ENCODE measurements around the gene COPS7B.

DNA sequence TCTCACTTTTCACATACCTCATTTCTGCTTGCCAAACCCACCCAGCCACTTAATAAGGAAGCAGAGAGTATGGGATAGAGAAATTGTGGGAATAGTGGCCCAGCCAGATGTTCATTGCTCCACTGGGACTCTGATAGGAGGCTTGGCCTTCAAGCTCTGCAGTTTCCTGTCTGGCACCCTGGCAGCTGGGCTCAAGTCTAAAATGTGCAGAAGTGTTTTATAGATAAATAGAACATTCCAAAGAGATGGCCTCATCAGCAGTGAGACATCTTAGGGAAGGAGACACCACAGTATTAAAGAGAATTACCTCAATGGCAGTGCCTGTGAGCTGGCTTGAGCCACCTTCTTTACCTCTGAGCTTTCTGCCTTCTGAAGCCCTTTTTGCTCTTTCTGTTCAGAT lies 24.7 kb downstream of the COPS7B start:
- TF ChIP-seq, protein P1, sequence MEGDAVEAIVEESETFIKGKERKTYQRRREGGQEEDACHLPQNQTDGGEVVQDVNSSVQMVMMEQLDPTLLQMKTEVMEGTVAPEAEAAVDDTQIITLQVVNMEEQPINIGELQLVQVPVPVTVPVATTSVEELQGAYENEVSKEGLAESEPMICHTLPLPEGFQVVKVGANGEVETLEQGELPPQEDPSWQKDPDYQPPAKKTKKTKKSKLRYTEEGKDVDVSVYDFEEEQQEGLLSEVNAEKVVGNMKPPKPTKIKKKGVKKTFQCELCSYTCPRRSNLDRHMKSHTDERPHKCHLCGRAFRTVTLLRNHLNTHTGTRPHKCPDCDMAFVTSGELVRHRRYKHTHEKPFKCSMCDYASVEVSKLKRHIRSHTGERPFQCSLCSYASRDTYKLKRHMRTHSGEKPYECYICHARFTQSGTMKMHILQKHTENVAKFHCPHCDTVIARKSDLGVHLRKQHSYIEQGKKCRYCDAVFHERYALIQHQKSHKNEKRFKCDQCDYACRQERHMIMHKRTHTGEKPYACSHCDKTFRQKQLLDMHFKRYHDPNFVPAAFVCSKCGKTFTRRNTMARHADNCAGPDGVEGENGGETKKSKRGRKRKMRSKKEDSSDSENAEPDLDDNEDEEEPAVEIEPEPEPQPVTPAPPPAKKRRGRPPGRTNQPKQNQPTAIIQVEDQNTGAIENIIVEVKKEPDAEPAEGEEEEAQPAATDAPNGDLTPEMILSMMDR (IDR thresholded peaks at IDR 0.05): no peak
- TF ChIP-seq POLR2A (IDR thresholded peaks at IDR 0.05): no peak
